HPDE6-E6E7 (cell line): ENCODE results near the gene C16orf96.

Experiments used
- DNase-seq: peaks from one replicate; pipeline ENCODE4 v3.0.0; 2011; ENCODE audit warnings: missing footprints; ENCODE audit errors: extremely low spot score

C16orf96 gene

DNA sequence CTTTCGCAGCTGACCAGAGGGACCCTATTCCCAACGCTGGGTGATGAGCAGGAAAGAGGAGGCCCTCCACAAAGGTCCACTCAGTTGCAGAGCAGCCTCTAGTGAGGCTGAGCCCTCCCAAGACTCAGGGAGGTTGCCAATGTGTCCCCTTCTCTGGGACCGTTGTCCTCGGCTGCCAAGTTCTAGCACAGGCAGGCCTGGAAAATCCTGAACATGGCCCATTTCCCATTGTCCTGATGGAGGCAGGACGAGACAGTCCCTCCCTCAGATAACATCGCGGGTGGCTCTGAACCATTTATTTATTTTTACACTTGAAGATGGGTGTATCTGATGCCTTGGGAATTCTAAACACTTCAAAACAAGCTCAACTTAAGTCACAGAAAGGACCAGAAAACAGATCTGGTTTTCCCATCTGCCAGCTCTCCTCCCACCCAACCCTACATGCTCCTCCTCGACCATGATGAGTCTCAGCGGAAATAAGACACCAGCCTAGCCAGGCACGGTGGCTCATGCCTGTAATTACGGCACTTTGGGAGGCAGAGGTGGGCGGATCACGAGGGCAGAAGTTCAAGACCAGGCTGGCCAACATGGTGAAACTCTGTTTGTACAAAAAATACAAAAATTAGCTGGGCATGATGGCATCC, 30.4 kb upstream of the C16orf96 start:
- no peak for DNase-seq

DNA sequence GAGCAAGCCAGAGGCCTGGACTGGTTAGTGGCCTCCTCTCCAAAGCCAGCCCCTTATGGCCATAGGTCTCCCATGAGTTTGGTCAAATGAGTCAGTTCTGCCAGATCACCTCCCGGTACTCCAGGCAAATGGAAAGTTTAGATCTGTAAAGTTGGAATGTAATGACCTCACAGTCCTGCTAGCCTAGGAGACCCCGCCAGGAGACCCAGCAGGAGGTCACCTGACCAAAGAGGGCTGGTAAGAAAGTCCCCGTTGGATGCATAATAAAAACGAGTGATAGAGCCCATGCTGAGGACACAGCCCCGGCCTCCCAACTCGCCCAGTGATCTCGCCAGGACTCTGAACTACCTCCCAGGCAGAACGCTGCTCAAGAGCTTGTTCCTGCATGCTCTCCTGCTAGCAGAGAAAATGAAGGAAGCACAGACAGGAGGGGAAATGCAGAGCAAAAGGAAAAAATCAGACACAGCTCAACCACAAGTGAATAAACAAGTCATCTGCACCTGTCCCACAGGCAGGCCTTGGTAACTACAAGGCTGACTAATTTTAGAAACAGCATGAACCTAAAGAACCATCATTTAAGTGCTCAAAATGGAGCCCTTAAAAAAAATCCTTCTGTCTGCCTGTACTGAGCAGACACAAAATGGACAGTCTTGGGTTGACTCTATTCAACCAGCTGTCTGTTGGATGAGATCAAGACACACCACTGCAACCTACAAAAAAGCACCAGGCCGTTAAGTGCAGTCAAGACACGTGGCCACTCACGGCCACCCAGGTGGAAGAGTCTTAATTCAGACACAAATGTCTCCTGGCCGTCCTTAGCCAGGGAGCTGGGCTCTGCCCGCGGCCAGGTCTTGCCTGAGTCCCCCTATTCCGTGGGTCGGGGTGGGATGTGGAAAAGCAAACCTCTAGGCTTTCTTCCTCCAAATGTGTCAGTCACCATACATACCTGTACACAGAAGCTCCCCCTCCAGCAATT, 26.8 kb upstream of the C16orf96 start:
- DNase-seq, result peak; percentile 37

DNA sequence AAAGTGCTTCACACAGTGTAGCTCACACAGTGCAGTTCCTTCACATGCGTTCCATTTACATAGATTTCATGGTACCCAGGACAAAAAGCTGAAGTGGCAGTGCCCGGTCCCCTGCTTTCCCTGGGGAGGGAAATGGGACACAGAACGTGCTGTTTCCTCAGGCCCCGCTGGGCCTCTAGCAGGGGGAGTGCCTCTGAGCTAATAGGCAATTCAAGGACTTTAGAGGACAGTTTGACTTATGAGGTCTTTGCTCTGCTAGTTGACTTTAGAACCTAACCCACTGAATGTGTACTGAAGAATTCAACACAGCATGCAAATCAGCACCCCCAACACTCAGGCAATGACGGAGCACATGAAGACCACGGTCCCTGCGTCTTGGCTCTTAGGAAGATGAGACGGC, 24.3 kb upstream of the C16orf96 start:
- DNase-seq, result no peak

DNA sequence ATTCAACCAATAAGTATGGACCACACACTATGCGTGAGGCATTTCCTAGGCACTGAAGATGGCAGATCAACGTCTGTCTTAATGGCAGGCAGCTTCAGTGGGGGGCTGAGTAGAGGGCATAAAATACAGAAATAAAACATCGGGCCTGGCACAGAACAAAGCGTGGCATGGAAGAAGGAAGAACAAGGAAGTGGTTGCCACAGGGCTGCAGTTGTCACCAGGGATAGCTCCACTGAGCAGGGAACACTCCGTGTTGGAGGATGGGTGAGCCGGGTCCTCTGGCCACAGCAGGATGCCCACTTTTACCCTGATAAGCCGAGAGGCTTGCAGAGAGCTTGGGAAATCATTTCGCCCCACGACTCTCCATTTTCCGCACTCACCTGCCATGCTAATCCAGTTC, 23.9 kb upstream of the C16orf96 start:
- DNase-seq, result no peak

DNA sequence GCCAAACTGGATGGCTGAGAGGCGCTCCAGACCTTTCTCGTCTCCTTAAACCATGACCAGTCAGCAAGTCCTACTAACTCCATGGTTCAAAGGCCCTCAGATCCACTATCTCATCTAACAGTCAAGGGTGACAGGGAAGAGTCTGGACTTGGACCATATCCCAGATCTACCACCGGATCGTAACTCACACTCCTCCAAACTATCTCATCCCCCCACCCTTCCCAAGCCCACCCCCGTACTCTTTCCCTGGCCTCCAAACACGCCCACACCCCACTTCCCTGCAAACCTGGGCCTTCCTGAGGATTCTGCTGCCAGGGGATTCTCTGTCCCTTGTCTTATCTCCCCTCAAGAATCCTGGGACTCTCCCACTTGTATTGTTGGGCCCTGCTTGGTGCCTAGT, 22.6 kb upstream of the C16orf96 start:
- DNase-seq, result no peak

DNA sequence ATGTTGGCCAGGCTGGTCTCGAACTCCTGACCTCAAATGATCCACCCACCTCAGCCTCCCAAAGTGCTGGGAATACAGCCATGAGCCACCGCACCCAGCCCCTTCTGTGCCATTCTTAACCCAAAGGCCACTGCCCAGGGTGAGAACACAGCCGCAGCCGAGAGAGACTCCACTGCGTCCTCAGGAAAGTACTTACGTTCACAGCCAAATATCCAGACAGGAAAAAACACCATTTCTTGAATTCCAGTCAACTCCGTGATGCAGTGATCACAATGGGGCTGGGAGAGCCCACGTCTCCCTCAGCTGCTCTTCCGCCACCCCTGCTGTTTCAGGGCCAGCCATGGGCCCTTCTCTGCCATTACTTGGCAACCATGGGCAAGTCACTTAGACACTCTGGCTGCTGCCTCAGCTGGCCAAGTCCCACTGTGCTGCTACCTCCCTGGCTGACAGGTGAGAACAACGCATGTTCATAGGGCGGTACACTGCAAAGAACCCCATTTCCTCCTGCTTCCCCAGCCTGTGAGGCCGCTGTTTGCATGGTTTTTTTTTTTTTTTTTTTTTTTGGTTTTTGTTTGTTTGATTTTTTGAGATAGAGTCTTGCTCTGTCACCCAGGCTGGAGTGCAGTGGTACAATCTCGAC, 21.9 kb upstream of the C16orf96 start:
- no peak for DNase-seq

DNA sequence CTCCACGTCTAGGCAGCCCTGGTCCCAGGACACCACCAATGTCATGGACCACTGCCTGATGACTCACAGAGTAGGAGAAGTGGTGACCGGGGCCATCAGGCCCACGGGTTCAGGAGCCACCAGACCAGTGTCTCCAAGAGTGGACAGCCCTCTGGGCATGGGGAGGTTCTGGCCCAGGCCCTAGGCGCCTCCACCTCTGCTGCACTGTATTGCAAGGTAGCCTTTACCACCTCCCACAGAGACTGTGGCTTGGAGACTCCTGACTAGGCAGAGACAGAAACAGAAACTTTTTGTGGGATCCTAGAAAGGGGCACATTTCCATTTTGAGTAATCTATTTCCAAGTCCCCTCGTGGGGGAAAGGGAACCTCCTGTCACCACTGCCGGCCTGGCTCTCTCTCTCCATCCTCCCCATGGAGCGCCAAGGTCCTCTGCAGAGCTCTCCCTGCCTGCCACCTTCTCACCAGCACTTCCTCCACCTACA, 20.5 kb upstream of the C16orf96 start:
- no peak for DNase-seq

DNA sequence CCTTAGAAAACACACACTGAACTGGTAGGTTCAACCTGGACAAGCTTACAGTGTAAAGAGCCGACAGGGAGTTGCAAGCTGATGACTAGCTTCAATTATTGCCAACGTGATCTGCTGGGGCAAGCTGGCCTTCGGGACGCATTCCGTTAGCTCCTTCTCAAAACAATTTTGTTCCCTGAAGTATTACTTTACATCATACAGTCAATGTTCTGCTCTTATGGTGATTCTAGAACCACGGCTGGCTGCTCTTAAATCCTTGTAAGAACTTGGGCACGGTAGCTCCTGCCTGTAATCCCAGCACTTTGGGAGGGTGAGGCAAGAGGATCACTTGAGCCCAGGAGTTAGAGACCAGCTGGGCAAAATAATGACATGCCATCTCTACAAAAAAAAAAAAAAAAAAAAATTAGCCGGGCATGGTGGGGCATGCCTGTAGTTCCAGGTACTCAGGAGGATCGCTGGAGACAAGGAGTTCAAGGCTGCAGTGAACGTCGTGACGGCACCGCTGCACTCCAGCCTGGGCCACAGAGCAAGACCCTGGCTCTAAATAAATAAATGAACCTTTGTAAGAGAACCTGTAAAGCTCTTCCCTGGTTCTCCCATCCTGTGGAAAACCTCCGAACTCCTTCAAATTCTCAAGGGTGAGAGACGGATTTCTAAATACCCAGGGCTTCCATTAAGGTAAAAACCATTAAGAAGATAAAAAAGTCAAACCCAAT, 19.6 kb upstream of the C16orf96 start:
- DNase-seq, result no peak

DNA sequence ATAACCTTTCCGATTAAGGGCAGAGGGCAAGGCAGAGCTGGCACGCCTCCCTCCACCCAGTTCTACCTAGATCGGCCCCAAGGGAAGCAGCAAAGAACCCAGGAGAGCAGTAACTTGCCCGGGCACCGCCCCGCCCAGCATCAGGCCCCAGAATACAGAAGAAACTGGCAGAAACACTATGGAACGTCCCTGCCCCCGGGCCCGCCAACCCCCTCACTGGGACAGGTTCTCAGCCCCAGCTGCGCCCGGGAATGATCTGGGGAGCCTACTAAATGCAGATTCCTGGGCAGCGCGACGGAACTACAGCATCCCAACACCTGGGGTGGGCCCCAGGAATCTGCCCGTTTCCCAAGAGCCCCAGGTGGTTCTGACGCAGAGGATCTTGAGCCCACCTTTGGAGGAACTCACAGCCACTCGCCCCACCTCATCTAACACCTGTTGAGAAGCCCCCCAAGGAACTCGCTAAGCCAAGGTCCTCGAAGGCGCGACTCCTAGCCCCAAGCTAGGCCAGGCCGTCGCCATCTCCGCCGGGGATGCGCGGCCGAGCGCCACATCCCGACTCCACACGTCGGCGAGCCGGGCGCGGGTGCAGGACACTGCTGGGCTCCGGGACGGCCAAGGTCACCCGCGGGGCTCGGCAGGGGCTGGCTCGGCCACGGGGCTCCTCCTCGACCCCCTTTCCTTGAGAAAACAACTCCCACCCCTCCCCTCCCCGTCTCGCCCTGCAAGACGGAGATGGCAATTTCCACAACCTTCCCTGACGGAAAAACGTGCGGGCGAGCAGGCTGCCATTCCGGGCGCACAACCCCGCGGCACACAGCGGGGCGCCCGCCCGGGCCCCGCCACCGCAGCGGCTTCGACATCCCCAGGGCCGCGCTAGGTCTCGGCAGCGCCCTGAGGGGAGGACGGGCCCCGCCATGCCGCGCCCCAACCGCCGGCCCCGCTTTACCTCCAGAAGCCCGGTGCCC, 18.5 kb upstream of the C16orf96 start:
- peak; percentile 26 for DNase-seq

DNA sequence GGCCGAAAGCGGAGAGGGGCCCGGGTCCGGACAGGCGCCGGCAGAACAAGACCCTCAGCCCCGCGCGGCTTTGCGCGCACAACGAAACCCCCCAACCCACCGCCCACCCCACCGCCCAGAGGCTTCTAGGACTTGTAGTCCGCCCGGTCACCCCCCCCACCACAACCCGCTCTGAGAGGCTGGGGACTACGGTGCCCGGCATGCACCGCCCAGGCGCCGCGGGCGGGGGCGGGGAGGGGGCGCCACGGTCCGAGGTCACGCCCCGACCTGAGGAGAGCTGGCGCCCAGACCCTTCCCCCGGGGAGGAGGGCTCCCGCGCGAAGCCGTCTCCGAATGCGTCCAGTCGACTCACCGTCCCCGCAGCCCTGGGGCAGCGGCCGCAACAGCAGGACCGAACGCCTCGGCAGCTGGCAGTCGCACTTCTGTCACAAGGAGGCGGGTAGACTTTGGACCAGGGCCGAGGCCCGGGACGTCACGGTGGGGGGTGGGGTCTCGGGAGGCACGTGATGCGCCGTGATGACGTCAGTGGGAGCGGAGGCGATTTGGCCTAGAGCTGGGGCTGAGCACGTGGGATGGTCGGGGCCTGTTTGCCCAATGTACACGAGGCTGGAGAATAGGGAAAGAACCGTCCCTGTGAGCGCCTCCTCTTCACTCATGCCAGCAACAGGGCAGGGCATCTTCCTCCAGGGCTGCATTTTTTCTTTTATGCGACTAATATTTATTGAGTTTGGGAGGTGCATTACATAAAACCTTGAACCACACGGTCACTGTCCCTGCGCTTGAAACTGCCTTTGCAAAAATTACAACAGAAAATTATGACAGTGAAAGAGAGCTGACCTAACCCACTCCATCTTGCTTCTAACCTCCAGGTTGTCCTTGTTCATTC, 17.5 kb upstream of the C16orf96 start, which contains the start of gene CDIP1:
Gene CDIP1, minus strand, starts transcription at position 424 of the 886 bp plus-strand sequence. CDS start 24,643 bp downstream, outside the sequence.
- peak; percentile 91 for DNase-seq

DNA sequence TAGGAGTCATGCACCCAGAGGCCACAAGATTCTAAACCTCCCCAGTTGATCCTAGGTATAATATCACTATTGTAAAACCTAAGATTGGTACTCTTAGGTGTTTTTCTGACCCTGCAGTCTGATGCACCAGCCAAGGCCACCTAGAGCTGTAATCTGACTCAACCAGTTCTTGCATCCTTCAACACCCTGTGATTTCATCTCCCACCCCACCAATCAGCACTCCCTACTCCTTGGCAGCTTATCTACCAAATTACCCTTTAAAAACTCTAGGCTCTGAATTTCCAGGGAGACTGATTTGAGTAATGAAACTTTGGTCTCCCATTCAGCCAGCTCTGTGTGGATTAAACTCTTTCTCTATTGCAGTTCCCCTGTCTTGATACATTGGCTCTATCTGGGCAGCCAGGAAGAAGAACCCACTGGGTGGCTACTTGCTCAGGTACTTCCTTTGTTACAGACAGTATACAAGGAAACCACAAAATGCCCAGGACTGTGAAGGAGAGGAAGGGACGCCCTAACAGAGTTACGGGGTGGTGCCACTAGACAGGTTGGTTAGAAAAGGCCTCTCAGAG, 16.3 kb upstream of the C16orf96 start:
- no peak for DNase-seq

DNA sequence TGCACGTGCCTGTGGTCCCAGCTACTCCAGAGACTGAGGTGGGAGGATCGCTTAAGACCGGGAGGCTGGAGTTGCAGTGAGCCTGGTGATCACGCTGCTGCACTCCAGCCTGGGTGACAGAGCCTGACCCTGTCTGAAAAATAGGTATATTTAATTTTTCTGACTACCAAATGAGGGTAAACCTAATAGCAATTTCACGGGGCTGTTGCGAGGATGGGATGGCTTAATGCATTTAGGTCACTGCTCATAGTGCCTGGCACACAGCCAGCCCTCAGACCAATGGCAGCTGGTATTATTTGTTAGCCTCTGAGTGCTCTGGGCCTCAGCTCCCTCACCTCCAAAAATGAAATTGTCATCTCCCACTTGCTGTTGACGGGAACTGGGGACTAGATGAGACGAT, 11.7 kb upstream of the C16orf96 start:
- no peak for DNase-seq

DNA sequence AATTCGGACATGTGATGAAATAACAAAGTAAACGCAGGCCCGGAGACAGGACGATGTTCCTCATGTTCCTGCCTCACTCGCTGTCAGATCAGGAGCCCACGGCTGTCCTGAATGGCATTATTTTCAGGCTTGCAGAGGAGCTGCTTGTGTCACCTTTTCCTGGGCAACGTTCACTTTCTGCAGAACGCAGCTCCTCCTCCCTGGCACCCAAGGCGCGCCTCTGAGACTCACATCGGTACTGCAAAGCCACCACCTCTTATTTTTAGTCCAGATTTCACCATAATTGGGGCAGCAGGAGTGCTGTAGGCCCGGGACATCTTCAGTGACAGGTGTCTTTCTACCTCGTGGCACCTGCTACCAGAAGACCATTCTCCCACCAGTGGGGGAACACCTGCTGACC, 8.0 kb upstream of the C16orf96 start:
- no peak for DNase-seq

DNA sequence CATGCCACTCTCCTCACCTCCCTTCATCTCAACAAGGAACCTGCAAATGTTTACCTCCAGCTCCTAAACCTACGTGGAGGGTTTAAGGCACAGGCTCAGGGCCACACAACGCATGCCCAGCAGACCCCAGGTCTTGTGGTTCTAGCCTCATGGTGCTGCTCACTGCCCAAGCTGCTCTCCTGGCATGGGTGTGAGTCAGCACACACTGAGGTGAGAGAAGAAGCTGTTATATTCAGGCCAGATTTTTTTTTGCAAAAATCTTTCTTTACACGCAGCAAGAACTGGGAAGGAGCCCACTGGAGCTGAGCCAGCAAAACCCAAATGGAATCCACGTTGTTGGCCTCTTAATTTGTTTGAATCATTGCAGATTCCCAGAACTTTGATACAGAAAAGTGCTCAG, 5.5 kb upstream of the C16orf96 start:
- no peak for DNase-seq

DNA sequence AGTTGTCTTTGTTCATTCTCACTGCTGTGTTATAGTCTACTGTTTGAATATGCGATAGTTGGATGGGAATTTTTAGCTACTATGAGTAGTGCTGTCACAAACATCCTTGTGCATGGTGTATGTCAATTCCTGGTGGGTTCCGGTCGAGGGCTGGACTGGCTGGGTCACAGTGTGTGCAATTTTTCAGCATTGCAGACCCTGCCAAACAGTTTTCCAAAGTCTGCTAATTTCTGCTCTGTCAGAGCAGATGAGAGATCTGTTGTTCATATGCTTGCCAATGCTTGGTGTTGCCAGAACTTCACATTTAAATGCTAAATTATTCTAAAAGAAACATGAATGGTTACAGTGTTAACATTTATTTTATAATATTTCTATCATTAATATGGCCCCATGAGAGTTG, 3.6 kb upstream of the C16orf96 start:
- DNase-seq, result no peak

DNA sequence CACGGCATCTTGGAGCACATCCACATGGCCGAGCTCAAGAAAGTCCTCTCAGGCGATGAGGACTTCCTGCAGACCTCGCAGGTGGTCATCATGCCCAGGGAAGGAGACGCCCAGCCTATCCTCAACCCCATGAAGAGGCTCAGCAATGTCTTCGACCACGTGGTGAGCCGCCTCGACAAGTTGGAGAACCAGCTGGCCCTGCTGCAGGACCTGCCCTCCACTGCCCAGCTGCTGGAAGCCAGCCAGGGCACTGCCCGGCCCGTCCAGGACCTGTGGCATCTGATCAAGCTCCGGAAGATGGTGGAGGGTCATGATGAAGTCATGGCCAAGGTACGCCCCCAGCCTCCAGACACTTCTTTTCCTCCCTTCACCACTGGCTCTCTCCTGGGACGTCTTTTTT, 440 bp downstream of the C16orf96 start:
- no peak for DNase-seq

DNA sequence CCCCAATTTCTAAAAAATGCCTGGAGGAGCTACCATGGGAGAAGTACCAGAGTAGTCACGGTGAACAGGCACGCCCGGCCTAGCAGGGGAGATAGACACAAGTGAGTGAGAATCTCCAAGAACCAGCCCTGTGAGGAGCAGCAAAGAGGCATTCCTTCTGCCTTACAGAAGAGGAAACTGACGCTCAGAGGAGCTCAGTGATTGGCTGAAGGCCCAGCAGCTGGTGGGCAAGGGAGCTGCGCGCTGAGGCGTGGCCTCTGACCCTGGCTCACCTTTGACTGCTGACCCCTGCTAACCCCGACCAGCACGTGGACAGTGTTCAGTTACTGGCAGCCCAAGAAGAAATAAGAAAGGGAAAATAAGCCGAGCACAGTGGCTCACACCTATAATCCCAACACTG, 1.8 kb downstream of the C16orf96 start:
- no peak for DNase-seq

DNA sequence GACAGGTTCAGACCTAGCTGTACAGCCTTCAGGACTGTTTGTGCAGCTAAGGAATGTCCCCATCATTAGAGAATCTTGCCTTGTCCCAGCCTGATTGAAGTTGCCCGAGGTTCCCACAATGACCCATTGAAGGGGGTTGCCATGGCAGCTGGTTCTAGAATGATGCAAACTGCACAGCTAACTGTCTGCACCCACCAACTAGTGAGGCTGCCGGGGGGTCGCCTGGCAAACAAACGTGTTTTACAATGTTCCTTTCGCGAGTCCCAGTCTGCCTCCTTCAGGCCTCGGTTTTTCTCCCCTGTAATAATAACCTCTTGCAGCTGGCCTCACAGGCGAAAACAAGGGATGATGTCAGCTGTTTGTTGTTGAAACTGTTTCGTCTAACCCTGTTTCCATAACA, 5.5 kb downstream of the C16orf96 start:
- no peak for DNase-seq

DNA sequence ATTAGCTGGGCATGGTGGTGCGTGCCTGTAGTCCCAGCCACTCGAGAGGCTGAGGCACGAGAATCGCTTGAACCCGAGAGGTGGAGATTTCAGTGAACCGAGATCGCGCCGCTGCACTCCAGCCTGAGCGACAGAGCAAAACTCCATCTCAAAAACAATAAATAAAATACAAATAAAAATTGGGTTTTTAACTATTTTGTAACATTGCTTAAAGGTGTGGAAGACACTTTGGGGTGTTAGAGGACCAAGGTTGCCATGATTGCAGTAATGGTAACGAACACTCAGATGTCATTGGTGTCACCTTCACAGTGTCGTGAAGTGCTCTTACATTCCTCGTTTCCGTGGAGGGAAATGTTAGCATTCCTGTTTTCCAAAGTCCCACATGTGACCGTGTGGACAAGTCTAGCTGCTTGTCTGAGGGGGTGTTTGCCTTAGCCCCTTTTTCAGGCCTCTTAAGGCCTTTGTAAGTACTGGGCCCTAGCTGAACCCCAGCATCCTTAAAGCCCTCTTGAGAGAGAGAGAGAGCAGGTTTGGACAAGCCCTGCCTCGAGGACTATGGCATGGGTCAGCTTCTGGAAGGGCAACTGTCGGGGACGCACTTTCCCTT, 8.6 kb downstream of the C16orf96 start:
- no peak for DNase-seq
